GM23248 (cell line): ENCODE results near the gene SUGCT.

Source experiments
- EZH2 ChIP-seq: fragments of 200-600 bp; sonication (generic); IDR thresholded peaks from 2 replicates; pipeline ENCODE4 v1.6.1; 2018; ENCODE audit warnings: antibody characterized with exemption, mild to moderate bottlenecking; ENCODE audit not compliant: insufficient read depth, poor library complexity, severe bottlenecking
- EZH2phosphoT487 ChIP-seq: fragments of 200-600 bp; sonication (generic); IDR thresholded peaks from 2 replicates; pipeline ENCODE4 v1.6.1; 2018; ENCODE audit warnings: antibody characterized with exemption, moderate library complexity, mild to moderate bottlenecking, low read depth; ENCODE audit not compliant: insufficient read depth

DNA sequence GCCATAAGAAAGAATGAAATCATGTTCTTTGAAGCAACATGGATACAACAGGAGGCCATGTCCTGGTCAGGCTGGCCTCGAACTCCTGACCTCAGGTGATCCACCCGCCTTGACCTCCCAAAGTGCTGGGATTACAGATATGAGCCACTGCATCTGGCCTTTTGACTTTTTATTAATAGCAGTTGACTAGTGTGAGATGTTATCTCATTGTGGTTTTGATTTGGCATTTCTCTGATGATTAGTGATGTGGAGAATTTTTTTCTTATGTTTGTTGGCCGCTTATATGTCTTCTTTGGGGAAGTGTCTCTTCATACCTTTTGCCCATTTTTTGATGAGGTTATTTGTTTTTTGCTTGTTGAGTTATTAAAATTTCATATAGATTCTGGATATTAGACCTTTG is 400.9 kb downstream of the SUGCT start:
- no peak for TF ChIP-seq EZH2
- TF ChIP-seq EZH2phosphoT487 = no peak
